HepG2 (cell line): ENCODE data around the gene NXPH4. TPM values are rescaled to one million over a fixed set of nuclear protein-coding genes. Genes with fewer than 3 reads are reported as not detected.
A peak's percentile ranks its signal among the peaks of the same experiment; 100 is the strongest.

Source experiments
- ATAC-seq: fragments of 200-7000 bp; cut with Tn5 transposase; 3 replicates; pipeline ENCODE4 v1.9.1; 2020; ENCODE audit warnings: mild to moderate bottlenecking, moderate library complexity
- BruUV-seq: library from RNA; stranded (reverse); fragments of 400-500 nt; replicated peaks from 2 replicates; lab custom pipeline; 2021; lab: Mats Ljungman, UMichigan
- CTCF ChIA-PET: fragments of 300-600 bp; formaldehyde crosslinking; extraction: SDS; loops from one replicate; lab custom pipeline; 2021; ENCODE audit warnings: low total read pairs, inconsistent platforms, low intra/inter-chr PET ratio; lab: Yijun Ruan, JAX
- POLR2A ChIA-PET: fragments of 350-600 bp; sonication (Branson Sonifier 250); formaldehyde crosslinking; loops from one replicate; lab custom pipeline; 2020; ENCODE audit warnings: antibody characterized with exemption, inconsistent platforms; lab: Yijun Ruan, JAX
- DNase-seq: peaks from one replicate; pipeline ENCODE4 v3.0.0-alpha.2; 2015; ENCODE audit warnings: low spot score
- FAIRE-seq: peaks from 3 replicates; lab custom pipeline; 2011; peaks lifted over from hg19 to GRCh38; lab: Jason Lieb, UNC
- H2AFZ ChIP-seq: one replicate; pipeline ENCODE4 v1.6.1; 2011; ENCODE audit warnings: low read length, inconsistent platforms
- H3K27ac ChIP-seq: fragments of 300-600 bp; 3 replicates; pipeline ENCODE4 v1.8.0; 2011; ENCODE audit warnings: mixed run types, mild to moderate bottlenecking, mixed read lengths, low read length, inconsistent platforms; ENCODE audit not compliant: insufficient read depth; ENCODE audit errors: extremely low read length
- H3K27me3 ChIP-seq, 2 experiments: fragments of 200-600 bp in 1 of 2; 2 replicates in 1 of 2; 3 replicates in 1 of 2; pipeline versions ENCODE4 v1.6.0 to v1.8.0; 2011; ENCODE audit warnings: low read length in 2 of 2, mild to moderate bottlenecking in 2 of 2, moderate library complexity in 2 of 2, inconsistent platforms in 1 of 2; ENCODE audit not compliant: insufficient read depth in 2 of 2, control insufficient read depth in 1 of 2
- H3K36me3 ChIP-seq, 2 experiments: fragments of 200-600 bp in 1 of 2; replicated peaks in 1 of 2; 2 replicates in 1 of 2; 3 replicates in 1 of 2; pipeline versions ENCODE4 v1.5.1 to v1.8.0; 2011; ENCODE audit warnings: low read length in 2 of 2, inconsistent platforms in 1 of 2; ENCODE audit not compliant: insufficient read depth in 2 of 2, control insufficient read depth in 1 of 2
- H3K4me1 ChIP-seq: 2 replicates; pipeline ENCODE4 v1.5.1; 2012; ENCODE audit warnings: low read length, inconsistent platforms; ENCODE audit not compliant: insufficient read depth
- H3K4me2 ChIP-seq: 2 replicates; pipeline ENCODE4 v1.6.0; 2011; ENCODE audit warnings: low read depth, low read length, inconsistent platforms
- H3K4me3 ChIP-seq, 3 experiments: fragments of 200-600 bp in 1 of 3; sonication (generic), shearing (Covaris generic) in 1 of 3; replicated peaks in 1 of 3; 2 replicates each; pipeline ENCODE4 v1.5.1; 2011 to 2016; ENCODE audit warnings: low read length in 3 of 3, inconsistent platforms in 2 of 3, low read depth in 2 of 3, mild to moderate bottlenecking in 2 of 3, control low read depth in 1 of 3, mixed read lengths in 1 of 3; ENCODE audit not compliant: insufficient read depth in 1 of 3
- H3K79me2 ChIP-seq: one replicate; pipeline ENCODE4 v1.6.1; 2011; ENCODE audit warnings: low read length, inconsistent platforms; ENCODE audit not compliant: insufficient read depth
- H3K9ac ChIP-seq: 2 replicates; pipeline ENCODE4 v1.6.0; 2011; ENCODE audit warnings: mild to moderate bottlenecking, low read depth, low read length, inconsistent platforms; ENCODE audit not compliant: insufficient read depth
- H3K9me3 ChIP-seq: 2 replicates; pipeline ENCODE4 v1.5.1; 2012; ENCODE audit warnings: mild to moderate bottlenecking, low read length
- H4K20me1 ChIP-seq: 2 replicates; pipeline ENCODE4 v1.6.0; 2011; ENCODE audit warnings: inconsistent platforms, mild to moderate bottlenecking, low read length, moderate library complexity; ENCODE audit not compliant: insufficient read depth
- AGO2 ChIP-seq: fragments of 200-400 bp; formaldehyde crosslinking; optimal IDR thresholded peaks from 2 replicates; pipeline ENCODE3; 2017; ENCODE audit warnings: mild to moderate bottlenecking, low read depth, low read length, moderate library complexity
- TCF12 ChIP-seq, 2 experiments: fragments of 450-650 bp in 1 of 2; sonication (generic) in 1 of 2; formaldehyde crosslinking in 1 of 2; IDR thresholded peaks; 2 replicates each; pipeline versions ENCODE4 v1.6.1 to v1.8.0; 2017 to 2022; ENCODE audit warnings: antibody characterized with exemption in 1 of 2, mild to moderate bottlenecking in 1 of 2, missing genetic modification reagents in 1 of 2, moderate library complexity in 1 of 2
- WGBS: methylation state at CpG from one replicate; pipeline ENCODE4 v1.1.6; 2017; ENCODE audit warnings: low lambda C conversion rate; 5-methylcytosine and 5-hydroxymethylcytosine counted together
- in situ Hi-C: cut with HindIII; loops from 2 replicates; pipeline ENCODE4 v1.10.0; 2017; ENCODE audit warnings: low pct_unique_long_range_greater_than_20kb; ENCODE audit not compliant: extremely low pct_ligation_motif_present
- intact Hi-C: fragments of 100-400 bp; cut with micrococcal nuclease; formaldehyde crosslinking; loops from one replicate; pipeline ENCODE4 v1.10.0; 2022; ENCODE audit not compliant: unreplicated experiment
- polyA plus RNA-seq, 8 experiments: library from polyadenylated mRNA; depleted of rRNA in 3 of 8; stranded (reverse) in 7 of 8; unstranded in 1 of 8; fragments of >200 nt; fragmentation: Illumina TruSeq in 4 of 8; extraction: Trizol in 4 of 8; gene quantifications; 2 replicates each; pipeline versions ENCODE4 v1.2.1 to v1.2.3, GENCODE V29; 2011 to 2016; ENCODE audit warnings: low read depth in 4 of 8, missing spikeins in 1 of 8, mixed read lengths in 1 of 8; ENCODE audit not compliant: insufficient read depth in 1 of 8
- total RNA-seq, 5 experiments: library from RNA; depleted of rRNA; stranded (reverse); fragments of >200 nt; fragmentation: Illumina TruSeq; extraction: Trizol; gene quantifications; 2 replicates each; pipeline ENCODE4 v1.2.3, GENCODE V29; 2016; ENCODE audit warnings: low read depth in 1 of 5
- TF ChIP-seq, protein P1 (sequence below): sonication (generic); formaldehyde crosslinking; IDR thresholded peaks from 2 replicates; pipeline ENCODE4 v1.4.0; 2020; ENCODE audit warnings: missing genetic modification reagents

Gene NXPH4
- total and polyA plus RNA-seq, 2 of the 13 experiments (the other 11 are each of a cell fraction or from before 2014, with no cell fraction given) = 0.13 TPM; not detected in 1

- FAIRE-seq = no peak
- no peak for ATAC-seq
These were observed 47.4 kb upstream of the NXPH4 start for GRCh38 chr12:57169046-57169795.

GRCh38 chr12:57169969-57170368 is 46.6 kb upstream of the NXPH4 start:
- H3K27ac ChIP-seq = no peak overlapping the region
- H3K9me3 ChIP-seq = no peaks in the 10 kb centered on the region
- in situ Hi-C loops (no loop called here), intact Hi-C loops (no loop called here)
- no peak for DNase-seq
- ChIA-PET CTCF (no interaction called here), POLR2A (interaction anchor here (1.3 to 7.8 kb wide), 2 partner anchors 21 to 42 kb away, joined by 3 to 103 read pairs; partner anchors contain the start of gene LRP1)
- 0 out of 2 replicates have a peak, but pooled peaks cover 5% of the 10 kb centered on the region for H3K4me1 ChIP-seq
- FAIRE-seq = no peak
- no peak overlapping the region for H3K4me2 ChIP-seq
- no peak for ATAC-seq
- no peak overlapping the region for H2AFZ ChIP-seq
- no TSS peak for BruUV-seq
- H3K36me3 ChIP-seq = peaks cover 43 to 89% of the 10 kb centered on the region in 2 experiments
- no peaks in the 10 kb centered on the region for H4K20me1 ChIP-seq
- no peaks in the 10 kb centered on the region for H3K27me3 ChIP-seq
- no peaks in the 10 kb centered on the region for H3K79me2 ChIP-seq
- TF ChIP-seq, protein P1, sequence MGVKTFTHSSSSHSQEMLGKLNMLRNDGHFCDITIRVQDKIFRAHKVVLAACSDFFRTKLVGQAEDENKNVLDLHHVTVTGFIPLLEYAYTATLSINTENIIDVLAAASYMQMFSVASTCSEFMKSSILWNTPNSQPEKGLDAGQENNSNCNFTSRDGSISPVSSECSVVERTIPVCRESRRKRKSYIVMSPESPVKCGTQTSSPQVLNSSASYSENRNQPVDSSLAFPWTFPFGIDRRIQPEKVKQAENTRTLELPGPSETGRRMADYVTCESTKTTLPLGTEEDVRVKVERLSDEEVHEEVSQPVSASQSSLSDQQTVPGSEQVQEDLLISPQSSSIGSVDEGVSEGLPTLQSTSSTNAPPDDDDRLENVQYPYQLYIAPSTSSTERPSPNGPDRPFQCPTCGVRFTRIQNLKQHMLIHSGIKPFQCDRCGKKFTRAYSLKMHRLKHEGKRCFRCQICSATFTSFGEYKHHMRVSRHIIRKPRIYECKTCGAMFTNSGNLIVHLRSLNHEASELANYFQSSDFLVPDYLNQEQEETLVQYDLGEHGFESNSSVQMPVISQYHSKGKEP (CRISPR knock-in tag) = no peak
- H3K9ac ChIP-seq = no peak overlapping the region
- 100% methylated on average over 7 of the region's 7 CpGs for whole genome bisulfite sequencing
- no peak overlapping the region for H3K4me3 ChIP-seq

More at GRCh38 chr12:57169046-57169795, 47.4 kb upstream of the NXPH4 start:
- no peaks in the 10 kb centered on the region for H4K20me1 ChIP-seq
- H3K9ac ChIP-seq = no peak overlapping the region
- no peaks in the 10 kb centered on the region for H3K27me3 ChIP-seq
- no peaks in the 10 kb centered on the region for H3K9me3 ChIP-seq
- H3K36me3 ChIP-seq = peaks cover 46 to 90% of the 10 kb centered on the region in 2 experiments
- intact Hi-C loops = no loop called here
- H3K4me1 ChIP-seq = 0 out of 2 replicates have a peak, but pooled peaks cover 5% of the 10 kb centered on the region
- H3K27ac ChIP-seq = no peak overlapping the region
- no peak overlapping the region for H3K4me2 ChIP-seq
- BruUV-seq = no TSS peak
- ChIA-PET CTCF (no interaction called here), POLR2A (interaction anchor here (0.7 to 7.8 kb wide), 4 partner anchors 19 to 42 kb away, joined by 3 to 103 read pairs (median 3); partner anchors contain the start of gene LRP1)
- H2AFZ ChIP-seq = no peak overlapping the region
- TF ChIP-seq AGO2 (peak; percentile 31), TCF12 (IDR thresholded peaks at IDR 0.05) (no peak), TCF12 (CRISPR knock-in tag; IDR thresholded peaks at IDR 0.05) (no peak)
- in situ Hi-C loops = no loop called here
- H3K79me2 ChIP-seq = no peaks in the 10 kb centered on the region
- WGBS = 95% methylated on average over 16 of the region's 23 CpGs
- no peak overlapping the region for H3K4me3 ChIP-seq
- no peak for DNase-seq
